Kidney glomerular epithelial cell (primary cell): ENCODE results near the gene ENOX2.

Experiments
- DNase-seq: peaks from one replicate; lab custom pipeline; 2025; lab: John Stamatoyannopoulos, UW

Gene ENOX2

GRCh38 chrX:130699618-130700017 lies 203.4 kb downstream of the ENOX2 start:
- DNase-seq: no peak

- DNase-seq: no peak
These were observed 206.5 kb downstream of the ENOX2 start for GRCh38 chrX:130696542-130696941.

- DNase-seq: no peak
These were observed 207.1 kb downstream of the ENOX2 start for GRCh38 chrX:130695931-130696330.

GRCh38 chrX:130694983-130695382 lies 208.0 kb downstream of the ENOX2 start:
- DNase-seq: no peak

GRCh38 chrX:130691576-130691975 lies 211.4 kb downstream of the ENOX2 start:
- no peak for DNase-seq

- DNase-seq: no peak
These were observed 214.6 kb downstream of the ENOX2 start for GRCh38 chrX:130688360-130688759.

GRCh38 chrX:130682990-130683389 lies 220.0 kb downstream of the ENOX2 start:
- DNase-seq: no peak

GRCh38 chrX:130680164-130681035 lies 222.6 kb downstream of the ENOX2 start:
- DNase-seq: no peak

- DNase-seq: no peak
These were observed 226.1 kb downstream of the ENOX2 start for GRCh38 chrX:130676861-130677260.

- no peak for DNase-seq
These were observed 230.8 kb downstream of the ENOX2 start for GRCh38 chrX:130672214-130672613.

- no peak for DNase-seq
These were observed 233.8 kb downstream of the ENOX2 start for GRCh38 chrX:130669233-130669632.

GRCh38 chrX:130665263-130665662 lies 237.7 kb downstream of the ENOX2 start:
- no peak for DNase-seq

GRCh38 chrX:130658310-130658709 lies 244.7 kb downstream of the ENOX2 start:
- DNase-seq: no peak

GRCh38 chrX:130654409-130654950 lies 248.5 kb downstream of the ENOX2 start:
- no peak for DNase-seq

- no peak for DNase-seq
These were observed 250.0 kb downstream of the ENOX2 start for GRCh38 chrX:130652824-130653578.

GRCh38 chrX:130649738-130650137 lies 253.3 kb downstream of the ENOX2 start:
- DNase-seq: no peak

- no peak for DNase-seq
These were observed 255.5 kb downstream of the ENOX2 start for GRCh38 chrX:130647468-130647867.

- no peak for DNase-seq
These were observed 256.9 kb downstream of the ENOX2 start for GRCh38 chrX:130645955-130646583.

- DNase-seq: no peak
These were observed 265.4 kb downstream of the ENOX2 start for GRCh38 chrX:130637591-130637990.

- DNase-seq: no peak
These were observed 266.7 kb downstream of the ENOX2 start for GRCh38 chrX:130636277-130636676.

- no peak for DNase-seq
These were observed 272.0 kb downstream of the ENOX2 start for GRCh38 chrX:130631011-130631410.

- no peak for DNase-seq
These were observed 274.5 kb downstream of the ENOX2 start for GRCh38 chrX:130628516-130628915.
